Stomach (tissue), 9 donors: Measurements from ENCODE around the gene GRIK2. TPM values are rescaled to one million over a fixed set of nuclear protein-coding genes. Genes with fewer than 3 reads are reported as not detected.

Experiments used
- DNase-seq, 2 donors: peaks; one replicate each; pipeline versions ENCODE4 v3.0.0 to v3.0.0-alpha.2; 2013 to 2019
- H3K27ac ChIP-seq, 5 donors: fragments of 200-600 bp in 4 of 5; sonication (generic) in 4 of 5; one replicate each; pipeline ENCODE4 v1.5.1; 2013 to 2019; ENCODE audit warnings: mild to moderate bottlenecking in 1 of 5, moderate library complexity in 1 of 5
- H3K27me3 ChIP-seq, 3 donors: fragments of 200-600 bp; sonication (generic); one replicate each; pipeline ENCODE4 v1.5.1; 2017 to 2019; ENCODE audit warnings: mixed run types in 1 of 3
- H3K36me3 ChIP-seq, 4 donors: fragments of 200-600 bp; sonication (generic); 1 replicate in 3 of 4; 2 replicates in 1 of 4; pipeline ENCODE4 v1.5.1; 2016 to 2019
- H3K4me1 ChIP-seq, 4 donors: fragments of 200-600 bp; sonication (generic); one replicate each; pipeline ENCODE4 v1.5.1; 2016 to 2019
- H3K4me3 ChIP-seq, 4 donors: fragments of 200-600 bp; sonication (generic) in 3 of 4; one replicate each; pipeline ENCODE4 v1.5.1; 2016 to 2019; ENCODE audit warnings: mild to moderate bottlenecking in 1 of 4
- H3K9me3 ChIP-seq, 4 donors: fragments of 200-600 bp; sonication (generic); one replicate each; pipeline ENCODE4 v1.5.1; 2016 to 2019
- CTCF ChIP-seq, 7 experiments: fragments of 450-650 bp in 4 of 7; fragments of 200-600 bp in 3 of 7; sonication (generic) in 3 of 7; IDR thresholded peaks; one replicate each; pipeline ENCODE4 v1.5.1; 2016 to 2019; ENCODE audit warnings: antibody characterized with exemption in 7 of 7, control low read depth in 2 of 7, mild to moderate bottlenecking in 1 of 7
- EP300 ChIP-seq: sonication (generic); formaldehyde crosslinking; IDR thresholded peaks from one replicate; pipeline ENCODE4 v1.6.1; 2017; ENCODE audit warnings: antibody characterized with exemption
- POLR2A ChIP-seq, 4 donors: fragments of 450-650 bp; IDR thresholded peaks; one replicate each; pipeline ENCODE4 v1.6.1; 2016; ENCODE audit warnings: antibody characterized with exemption in 4 of 4, control low read depth in 2 of 4, mild to moderate bottlenecking in 1 of 4, moderate library complexity in 1 of 4
- POLR2AphosphoS5 ChIP-seq, 3 donors: sonication (generic); formaldehyde crosslinking; IDR thresholded peaks; one replicate each; pipeline ENCODE4 v1.6.1; 2016; ENCODE audit warnings: antibody characterized with exemption in 3 of 3
- WGBS, 5 donors: extraction: QIAGEN DNeasy Blood & Tissue Kit in 3 of 5; methylation state at CpG; one replicate each; pipeline versions ENCODE4 v1.1.5 to v1.1.7; 2013 to 2018; 5-methylcytosine and 5-hydroxymethylcytosine counted together
- intact Hi-C: fragments of 100-400 bp; cut with DNase I; formaldehyde crosslinking; loops from one replicate; pipeline ENCODE4 v1.15.1; 2023; ENCODE audit warnings: low total_unique reads
- polyA plus RNA-seq, 3 donors: library from polyadenylated mRNA; stranded (reverse); fragments of 200-250 nt; gene quantifications; one replicate each; pipeline ENCODE4 v1.2.3, GENCODE V29; 2013
- total RNA-seq, 5 donors: library from RNA; depleted of rRNA; stranded (reverse); fragments of >200 nt; gene quantifications; one replicate each; pipeline versions ENCODE4 v1.1.0 to v1.2.3, GENCODE V29; 2014 to 2016
- donor health status: healthy with polysubstance abuse.
- donor health status: Bipolar disorder and iron deficiency.
- donor health status: healthy.

The GRIK2 gene
- total and polyA plus RNA-seq, 8 donors: 0.06 to 7.7 (median 0.50) TPM; not detected in 3

- WGBS, 5 donors: 44 to 72% (median 53%) methylated on average over 1 of the region's 1 CpG
- intact Hi-C loops: no loop called here
- Histone ChIP-seq H3K4me3 (no peak overlapping the region), H3K9me3 (no peaks in the 10 kb centered on the region), H3K4me1 (no peaks in the 10 kb centered on the region), H3K27me3 (no peaks in the 10 kb centered on the region), H3K27ac (no peak overlapping the region), H3K36me3 (no peaks in the 10 kb centered on the region)
- no peak for DNase-seq
- TF ChIP-seq CTCF (IDR thresholded peaks at IDR 0.05) (no peak), EP300 (no peak), POLR2AphosphoS5 (IDR thresholded peaks at IDR 0.05) (no peak)
Observed at GRCh38 chr6:101936516-101936915, 543.0 kb downstream of the GRIK2 start.

GRCh38 chr6:101937108-101937507 is 543.6 kb downstream of the GRIK2 start:
- DNase-seq: no peak
- WGBS, 5 donors: 78 to 97% (median 90%) methylated on average over 1 of the region's 1 CpG
- H3K36me3 ChIP-seq: no peaks in the 10 kb centered on the region
- H3K27me3 ChIP-seq: no peaks in the 10 kb centered on the region
- TF ChIP-seq POLR2A (IDR thresholded peaks at IDR 0.05) (no peak), POLR2AphosphoS5 (IDR thresholded peaks at IDR 0.05) (no peak), CTCF (IDR thresholded peaks at IDR 0.05) (no peak), EP300 (no peak)
- no peak overlapping the region for H3K27ac ChIP-seq
- H3K9me3 ChIP-seq: no peaks in the 10 kb centered on the region
- H3K4me1 ChIP-seq: no peaks in the 10 kb centered on the region
- H3K4me3 ChIP-seq: no peak overlapping the region
- intact Hi-C loops: no loop called here

GRCh38 chr6:101940391-101940790 is 546.9 kb downstream of the GRIK2 start:
- Histone ChIP-seq H3K27me3 (no peaks in the 10 kb centered on the region), H3K27ac (no peak overlapping the region), H3K9me3 (peaks cover 0 to 15% (median 9%) of the 10 kb centered on the region in 4 donors), H3K4me3 (no peak overlapping the region), H3K36me3 (no peaks in the 10 kb centered on the region), H3K4me1 (no peaks in the 10 kb centered on the region)
- no peak for TF ChIP-seq POLR2A (IDR thresholded peaks at IDR 0.05)
- no peak for TF ChIP-seq CTCF (IDR thresholded peaks at IDR 0.05)
- TF ChIP-seq EP300: no peak
- TF ChIP-seq POLR2AphosphoS5 (IDR thresholded peaks at IDR 0.05): no peak
- DNase-seq: no peak
- 72 to 85% (median 79%) methylated on average over 2 of the region's 2 CpGs for WGBS, 5 donors
- intact Hi-C loops: no loop called here

GRCh38 chr6:101956961-101957360 is 563.5 kb downstream of the GRIK2 start:
- Histone ChIP-seq H3K9me3 (peaks cover 0 to 16% (median 0%) of the 10 kb centered on the region in 4 donors), H3K27ac (no peak overlapping the region), H3K36me3 (no peaks in the 10 kb centered on the region), H3K4me1 (no peaks in the 10 kb centered on the region), H3K27me3 (no peaks in the 10 kb centered on the region), H3K4me3 (no peak overlapping the region)
- WGBS, 5 donors: 80 to 97% (median 90%) methylated on average over 2 of the region's 2 CpGs
- intact Hi-C loops: no loop called here
- no peak for TF ChIP-seq EP300
- no peak for TF ChIP-seq POLR2AphosphoS5 (IDR thresholded peaks at IDR 0.05)
- TF ChIP-seq POLR2A (IDR thresholded peaks at IDR 0.05): no peak
- DNase-seq: no peak

- TF ChIP-seq POLR2AphosphoS5 (IDR thresholded peaks at IDR 0.05) (no peak), CTCF (IDR thresholded peaks at IDR 0.05) (no peak), POLR2A (IDR thresholded peaks at IDR 0.05) (no peak), EP300 (no peak)
Observed at GRCh38 chr6:101961357-101961756, 567.8 kb downstream of the GRIK2 start.

More at GRCh38 chr6:101961357-101961756, 567.8 kb downstream of the GRIK2 start:
- no peak overlapping the region for H3K4me3 ChIP-seq
- H3K27ac ChIP-seq: no peak overlapping the region
- no peaks in the 10 kb centered on the region for H3K27me3 ChIP-seq
- no peaks in the 10 kb centered on the region for H3K4me1 ChIP-seq
- WGBS, 5 donors: 83 to 86% (median 85%) methylated on average over 6 to 8 of the region's 8 CpGs
- H3K36me3 ChIP-seq: no peaks in the 10 kb centered on the region
- intact Hi-C loops: no loop called here
- DNase-seq: no peak
- H3K9me3 ChIP-seq: peaks cover 0 to 21% (median 0%) of the 10 kb centered on the region in 4 donors
